RWPE2 (cell line): ENCODE measurements around the gene XCL1.
"Not testable (repeated sequence)": the region's sequence is repeated elsewhere in the genome, so short reads cannot be mapped to it uniquely, and the experiment has no call there.

Experiments
- ATAC-seq: fragments of 200-7000 bp; cut with Tn5 transposase; 3 replicates; pipeline ENCODE4 v1.9.1; 2021; ENCODE audit warnings: low read depth
- DNase-seq: peaks from one replicate; pipeline ENCODE4 v3.0.0-alpha.2; 2020; ENCODE audit warnings: low spot score
- H3K27ac ChIP-seq: fragments of 450-650 bp; 2 replicates; pipeline ENCODE4 v1.5.1; 2017; ENCODE audit warnings: mild to moderate bottlenecking; ENCODE audit not compliant: poor library complexity, severe bottlenecking
- H3K27me3 ChIP-seq: fragments of 250-450 bp; sonication (Bioruptor Pico); 2 replicates; pipeline ENCODE4 v1.5.1; 2021; ENCODE audit warnings: mild to moderate bottlenecking, moderate library complexity; ENCODE audit not compliant: insufficient read depth, poor library complexity, severe bottlenecking
- H3K36me3 ChIP-seq: fragments of 250-450 bp; sonication (Bioruptor Pico); 2 replicates; pipeline ENCODE4 v1.5.1; 2020; ENCODE audit warnings: low read depth, mild to moderate bottlenecking, moderate library complexity
- H3K4me1 ChIP-seq: fragments of 250-450 bp; sonication (Bioruptor Pico); 2 replicates; pipeline ENCODE4 v1.5.1; 2021; ENCODE audit warnings: mild to moderate bottlenecking, moderate library complexity; ENCODE audit not compliant: insufficient read depth, poor library complexity, severe bottlenecking
- H3K4me3 ChIP-seq: fragments of 250-450 bp; sonication (Bioruptor Pico); 2 replicates; pipeline ENCODE4 v1.5.1; 2021; ENCODE audit warnings: mild to moderate bottlenecking, moderate library complexity; ENCODE audit not compliant: severe bottlenecking
- H3K9me3 ChIP-seq: fragments of 250-450 bp; sonication (Bioruptor Pico); 2 replicates; pipeline ENCODE4 v1.5.1; 2021; ENCODE audit warnings: mild to moderate bottlenecking, moderate library complexity; ENCODE audit not compliant: severe bottlenecking
- CTCF ChIP-seq: fragments of 450-650 bp; IDR thresholded peaks from one replicate; pipeline ENCODE4 v1.5.1; 2017; ENCODE audit warnings: mild to moderate bottlenecking, moderate library complexity; ENCODE audit not compliant: poor library complexity, severe bottlenecking

The XCL1 gene

GRCh38 chr1:168589167-168589566 lies 12.8 kb downstream of the XCL1 start:
- no peaks in the 10 kb centered on the region for H3K9me3 ChIP-seq
- H3K4me1 ChIP-seq: no peaks in the 10 kb centered on the region
- H3K36me3 ChIP-seq: no peaks in the 10 kb centered on the region
- no peak overlapping the region for H3K27ac ChIP-seq
- H3K4me3 ChIP-seq: no peak overlapping the region
- no peak for TF ChIP-seq CTCF
- H3K27me3 ChIP-seq: no peaks in the 10 kb centered on the region
- no peak for DNase-seq
- no peak for ATAC-seq

- no peak overlapping the region for H3K4me3 ChIP-seq
- no peak for ATAC-seq
Observed at GRCh38 chr1:168591066-168591465, 14.7 kb downstream of the XCL1 start.

GRCh38 chr1:168591641-168592250 lies 15.3 kb downstream of the XCL1 start:
- ATAC-seq (no peak), DNase-seq (no peak)
- H3K27ac ChIP-seq: no peak overlapping the region
- TF ChIP-seq CTCF: no peak
- H3K4me3 ChIP-seq: no peak overlapping the region
- H3K4me1 ChIP-seq: no peaks in the 10 kb centered on the region
- H3K27me3 ChIP-seq: no peaks in the 10 kb centered on the region
- H3K36me3 ChIP-seq: no peaks in the 10 kb centered on the region
- no peaks in the 10 kb centered on the region for H3K9me3 ChIP-seq

More at GRCh38 chr1:168591066-168591465, 14.7 kb downstream of the XCL1 start:
- no peaks in the 10 kb centered on the region for H3K4me1 ChIP-seq
- H3K36me3 ChIP-seq: no peaks in the 10 kb centered on the region
- no peak overlapping the region for H3K27ac ChIP-seq
- no peak for DNase-seq
- TF ChIP-seq CTCF: no peak
- no peaks in the 10 kb centered on the region for H3K9me3 ChIP-seq
- no peaks in the 10 kb centered on the region for H3K27me3 ChIP-seq

- H3K27me3 ChIP-seq, H3K9me3 ChIP-seq, H3K4me3 ChIP-seq, H3K36me3 ChIP-seq, H3K4me1 ChIP-seq, ATAC-seq, DNase-seq, H3K27ac ChIP-seq: not testable (repeated sequence)
Observed at GRCh38 chr1:168595403-168595802, 19.0 kb downstream of the XCL1 start.

- no peak overlapping the region for H3K27ac ChIP-seq
- DNase-seq (no peak), ATAC-seq (no peak)
- no peaks in the 10 kb centered on the region for H3K36me3 ChIP-seq
- no peaks in the 10 kb centered on the region for H3K4me1 ChIP-seq
- no peaks in the 10 kb centered on the region for H3K27me3 ChIP-seq
- no peaks in the 10 kb centered on the region for H3K9me3 ChIP-seq
- no peak for TF ChIP-seq CTCF
- no peak overlapping the region for H3K4me3 ChIP-seq
Observed at GRCh38 chr1:168598125-168598524, 21.7 kb downstream of the XCL1 start.
